CD14-positive monocyte (primary cell): ENCODE results near the gene ZBTB7C. TPM values are rescaled to one million over a fixed set of nuclear protein-coding genes. Genes with fewer than 3 reads are reported as not detected.

Experiments used
- DNase-seq, 3 donors: peaks; one replicate each; pipeline ENCODE4 v3.0.0-alpha.2; 2011 to 2022
- H2AFZ ChIP-seq: 2 replicates; pipeline ENCODE4 v1.6.0; 2012; ENCODE audit warnings: mild to moderate bottlenecking, low read depth, low read length, inconsistent platforms; ENCODE audit not compliant: insufficient read depth, poor library complexity, severe bottlenecking
- H3K27ac ChIP-seq, 2 donors: 1 replicate in 1 of 2; 2 replicates in 1 of 2; pipeline ENCODE4 v1.5.1; 2012 to 2013; ENCODE audit warnings: low read length in 2 of 2, control low read depth in 1 of 2, inconsistent platforms in 1 of 2, low read depth in 1 of 2, mild to moderate bottlenecking in 1 of 2
- H3K27me3 ChIP-seq, 2 donors: one replicate each; pipeline versions ENCODE4 v1.6.0 to v1.6.1; 2011 to 2013; ENCODE audit warnings: low read length in 2 of 2; ENCODE audit not compliant: control insufficient read depth in 2 of 2, insufficient read depth in 2 of 2
- H3K36me3 ChIP-seq, 2 donors: replicated peaks in 1 of 2; 1 replicate in 1 of 2; 2 replicates in 1 of 2; pipeline versions ENCODE4 v1.5.1 to v1.6.1; 2012 to 2013; ENCODE audit warnings: low read length in 2 of 2, control low read depth in 1 of 2, inconsistent platforms in 1 of 2, mild to moderate bottlenecking in 1 of 2; ENCODE audit not compliant: insufficient read depth in 2 of 2, control insufficient read depth in 1 of 2
- H3K4me1 ChIP-seq, 2 donors: 1 replicate in 1 of 2; 2 replicates in 1 of 2; pipeline versions ENCODE4 v1.5.1 to v1.6.1; 2012 to 2013; ENCODE audit warnings: low read length in 2 of 2, control low read depth in 1 of 2, inconsistent platforms in 1 of 2, mild to moderate bottlenecking in 1 of 2, moderate library complexity in 1 of 2; ENCODE audit not compliant: insufficient read depth in 2 of 2, control insufficient read depth in 1 of 2
- H3K4me2 ChIP-seq: replicated peaks from 2 replicates; pipeline ENCODE3; 2012; ENCODE audit warnings: low read length, moderate library complexity, mild to moderate bottlenecking; ENCODE audit not compliant: poor library complexity, severe bottlenecking; ENCODE audit errors: extremely low read depth
- H3K4me3 ChIP-seq, 3 experiments: fragments of 200-600 bp in 1 of 3; sonication (generic) in 1 of 3; replicated peaks in 1 of 3; 1 replicate in 2 of 3; 2 replicates in 1 of 3; pipeline ENCODE4 v1.5.1; 2011 to 2013; ENCODE audit warnings: low read length in 3 of 3, mild to moderate bottlenecking in 3 of 3, control low read depth in 2 of 3, low read depth in 2 of 3, inconsistent platforms in 1 of 3, moderate library complexity in 1 of 3
- H3K79me2 ChIP-seq: 2 replicates; pipeline ENCODE4 v1.6.0; 2012; ENCODE audit warnings: mild to moderate bottlenecking, control low read depth, inconsistent platforms, low read length, moderate library complexity; ENCODE audit not compliant: insufficient read depth
- H3K9ac ChIP-seq: 2 replicates; pipeline ENCODE4 v1.6.0; 2017; ENCODE audit warnings: low read length, mild to moderate bottlenecking; ENCODE audit not compliant: insufficient read depth, poor library complexity, severe bottlenecking
- H3K9me3 ChIP-seq, 2 donors: replicated peaks in 1 of 2; 1 replicate in 1 of 2; 2 replicates in 1 of 2; pipeline versions ENCODE4 v1.5.1 to v1.6.1; 2012 to 2013; ENCODE audit warnings: low read length in 2 of 2, control low read depth in 1 of 2; ENCODE audit not compliant: control insufficient read depth in 1 of 2, insufficient read depth in 1 of 2
- H4K20me1 ChIP-seq: 2 replicates; pipeline ENCODE4 v1.6.0; 2012; ENCODE audit warnings: mild to moderate bottlenecking, low read length, control low read depth, moderate library complexity; ENCODE audit not compliant: insufficient read depth
- H3K27ac Mint-ChIP-seq, 7 donors: one replicate each; pipeline ENCODE4 v1.8.0; 2020; ENCODE audit warnings: mild to moderate bottlenecking in 7 of 7, mixed read lengths in 7 of 7, moderate library complexity in 6 of 7, inconsistent platforms in 2 of 7
- H3K27me3 Mint-ChIP-seq, 3 donors: one replicate each; pipeline ENCODE4 v1.8.0; 2021 to 2022; ENCODE audit warnings: low read depth in 3 of 3, mild to moderate bottlenecking in 3 of 3, mixed read lengths in 3 of 3, moderate library complexity in 3 of 3, inconsistent platforms in 1 of 3
- H3K36me3 Mint-ChIP-seq, 2 donors: one replicate each; pipeline ENCODE4 v1.8.0; 2020; ENCODE audit warnings: mixed read lengths in 2 of 2, inconsistent platforms in 1 of 2, mild to moderate bottlenecking in 1 of 2
- H3K4me1 Mint-ChIP-seq: one replicate; pipeline ENCODE4 v1.8.0; 2020; ENCODE audit warnings: mild to moderate bottlenecking, mixed read lengths
- H3K4me3 Mint-ChIP-seq, 2 donors: one replicate each; pipeline ENCODE4 v1.8.0; 2020; ENCODE audit warnings: mild to moderate bottlenecking in 2 of 2, mixed read lengths in 2 of 2, moderate library complexity in 1 of 2
- H3K9me3 Mint-ChIP-seq, 7 donors: one replicate each; pipeline ENCODE4 v1.8.0; 2020 to 2022; ENCODE audit warnings: mixed read lengths in 7 of 7, mild to moderate bottlenecking in 6 of 7, moderate library complexity in 6 of 7, inconsistent platforms in 2 of 7
- CTCF ChIP-seq: fragments of 200-600 bp; IDR thresholded peaks from one replicate; pipeline ENCODE4 v1.8.0; 2022; ENCODE audit warnings: antibody characterized with exemption, mild to moderate bottlenecking
- WGBS: methylation state at CpG from one replicate; pipeline ENCODE4 v1.1.5; 2013; ENCODE audit warnings: missing lambda C conversion rate; ENCODE audit not compliant: insufficient coverage; 5-methylcytosine and 5-hydroxymethylcytosine counted together
- intact Hi-C, 2 donors: fragments of 100-400 bp; cut with micrococcal nuclease; formaldehyde crosslinking; loops; one replicate each; pipeline versions ENCODE4 v1.15.0 to v1.15.1; 2023
- polyA plus RNA-seq, 3 donors: library from polyadenylated mRNA; depleted of rRNA in 1 of 3; unstranded in 2 of 3; stranded (reverse) in 1 of 3; fragments of 300-500 nt in 2 of 3; fragments of >200 nt in 1 of 3; fragmentation: Illumina TruSeq in 2 of 3; gene quantifications; 1 replicate in 2 of 3; 2 replicates in 1 of 3; pipeline ENCODE4 v1.2.3, GENCODE V29; 2012 to 2021

The ZBTB7C gene
- polyA plus RNA-seq, 3 donors, result 0.03 to 0.09 TPM; not detected in 1

DNA sequence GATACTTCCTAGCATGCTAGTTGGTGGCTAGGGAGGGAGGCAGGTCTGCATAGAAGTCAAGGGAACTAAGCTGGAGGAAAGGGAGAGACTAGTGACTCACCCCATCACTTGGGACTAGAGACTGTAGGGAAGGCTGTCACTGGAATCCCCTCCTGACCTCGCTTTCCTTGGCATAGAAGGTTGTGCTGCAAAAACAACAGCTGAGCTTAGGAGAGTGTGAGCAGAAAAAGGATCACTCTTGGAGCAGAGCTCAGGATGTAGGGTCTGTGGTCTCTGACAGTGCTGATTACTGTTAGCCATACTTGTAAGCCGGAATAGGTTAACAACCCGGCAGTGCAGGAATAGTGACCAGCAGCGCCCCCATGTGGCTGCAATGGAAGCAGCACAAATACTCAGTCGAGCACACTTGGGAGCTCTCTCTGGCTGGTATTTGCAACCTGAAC is 411.8 kb downstream of the ZBTB7C start:
- Histone ChIP-seq H3K36me3 (no peaks in the 10 kb centered on the region), H3K9me3 (peaks cover 6 to 9% of the 10 kb centered on the region in 2 donors), H2AFZ (no peak overlapping the region), H3K27ac (no peak overlapping the region), H3K27me3 (no peaks in the 10 kb centered on the region), H3K4me1 (peaks cover 18 to 19% of the 10 kb centered on the region in 2 donors), H3K9ac (no peak overlapping the region), H3K4me3 (no peak overlapping the region), H3K4me2 (no peak overlapping the region), H3K79me2 (no peaks in the 10 kb centered on the region), H4K20me1 (no peaks in the 10 kb centered on the region)
- peaks cover 2 to 3% of the 10 kb centered on the region in 2 donors for H3K36me3 Mint-ChIP-seq
- H3K4me1 Mint-ChIP-seq, result peaks cover 19% of the 10 kb centered on the region
- 89% methylated on average over 4 of the region's 5 CpGs for WGBS
- no peak overlapping the region for H3K27ac Mint-ChIP-seq
- peak; percentile 50 for TF ChIP-seq CTCF
- H3K4me3 Mint-ChIP-seq, result no peak overlapping the region
- intact Hi-C loops, result no loop called here
- no peak for DNase-seq
- H3K9me3 Mint-ChIP-seq, result peaks cover 2 to 17% (median 12%) of the 10 kb centered on the region in 7 donors
- peaks cover 0 to 7% (median 4%) of the 10 kb centered on the region in 3 donors for H3K27me3 Mint-ChIP-seq

- Histone ChIP-seq H4K20me1 (no peaks in the 10 kb centered on the region), H3K27me3 (no peaks in the 10 kb centered on the region), H3K36me3 (no peaks in the 10 kb centered on the region), H2AFZ (no peak overlapping the region), H3K79me2 (no peaks in the 10 kb centered on the region), H3K4me3 (no peak overlapping the region), H3K9me3 (peaks cover 6 to 9% of the 10 kb centered on the region in 2 donors), H3K27ac (no peak overlapping the region), H3K4me2 (no peak overlapping the region), H3K9ac (no peak overlapping the region), H3K4me1 (peaks cover 18 to 19% of the 10 kb centered on the region in 2 donors)
- Mint-ChIP-seq H3K27ac (no peak overlapping the region), H3K27me3 (peaks cover 1 to 7% (median 5%) of the 10 kb centered on the region in 3 donors), H3K4me3 (no peak overlapping the region), H3K36me3 (peaks cover 2 to 3% of the 10 kb centered on the region in 2 donors), H3K9me3 (peaks cover 2 to 17% (median 12%) of the 10 kb centered on the region in 7 donors), H3K4me1 (peaks cover 19% of the 10 kb centered on the region)
- no peak for DNase-seq
- TF ChIP-seq CTCF, result no peak
- no CpG with 5 or more reads among the region's 3 CpGs for WGBS
- intact Hi-C loops, result no loop called here
Measured at GRCh38 chr18:47996091-47996541, 413.1 kb downstream of the ZBTB7C start.
